Measurements from ENCODE around the gene LHFPL6.

Gene LHFPL6

GRCh38 chr13:39461685-39462266 lies 141.2 kb downstream of the LHFPL6 start:
- no peak for DNase-seq

- DNase-seq = no peak
These were observed 145.7 kb downstream of the LHFPL6 start for GRCh38 chr13:39457274-39457673.

GRCh38 chr13:39455521-39456175 lies 147.3 kb downstream of the LHFPL6 start:
- no peak for DNase-seq

- DNase-seq = no peak
These were observed 150.2 kb downstream of the LHFPL6 start for GRCh38 chr13:39452834-39453233.

- DNase-seq = no peak
These were observed 150.6 kb downstream of the LHFPL6 start for GRCh38 chr13:39452417-39452816.

- peak; percentile 23 for DNase-seq
These were observed 151.1 kb downstream of the LHFPL6 start for GRCh38 chr13:39451860-39452301.

GRCh38 chr13:39451301-39451700 lies 151.7 kb downstream of the LHFPL6 start:
- no peak for DNase-seq

GRCh38 chr13:39450176-39450575 lies 152.8 kb downstream of the LHFPL6 start:
- no peak for DNase-seq

- no peak for DNase-seq
These were observed 154.2 kb downstream of the LHFPL6 start for GRCh38 chr13:39448834-39449233.

GRCh38 chr13:39446865-39447264 lies 156.1 kb downstream of the LHFPL6 start:
- DNase-seq = no peak

- no peak for DNase-seq
These were observed 158.1 kb downstream of the LHFPL6 start for GRCh38 chr13:39444866-39445265.

- no peak for DNase-seq
These were observed 169.3 kb downstream of the LHFPL6 start for GRCh38 chr13:39433651-39434050.

- no peak for DNase-seq
These were observed 170.8 kb downstream of the LHFPL6 start for GRCh38 chr13:39432196-39432595.

GRCh38 chr13:39422845-39423565 lies 180.0 kb downstream of the LHFPL6 start:
- DNase-seq = no peak

GRCh38 chr13:39419876-39420275 lies 183.1 kb downstream of the LHFPL6 start:
- DNase-seq = no peak

GRCh38 chr13:39419068-39419467 lies 183.9 kb downstream of the LHFPL6 start:
- DNase-seq = no peak

GRCh38 chr13:39418424-39418823 lies 184.6 kb downstream of the LHFPL6 start:
- DNase-seq = no peak

GRCh38 chr13:39417643-39418042 lies 185.3 kb downstream of the LHFPL6 start:
- no peak for DNase-seq

GRCh38 chr13:39417131-39417530 lies 185.9 kb downstream of the LHFPL6 start:
- DNase-seq = no peak

GRCh38 chr13:39415008-39415802 lies 187.8 kb downstream of the LHFPL6 start:
- DNase-seq = no peak

GRCh38 chr13:39414339-39414738 lies 188.7 kb downstream of the LHFPL6 start:
- DNase-seq = no peak

GRCh38 chr13:39411511-39411910 lies 191.5 kb downstream of the LHFPL6 start:
- no peak for DNase-seq

GRCh38 chr13:39410964-39411363 lies 192.0 kb downstream of the LHFPL6 start:
- no peak for DNase-seq

Data from CD4-positive, alpha-beta T cell treated with Interleukin-21 for 1 hour (primary cell).